ENCODE measurements around the gene MSMP. TPM values are rescaled to one million over a fixed set of nuclear protein-coding genes. Genes with fewer than 3 reads are reported as not detected.

The MSMP gene
- total and polyA plus RNA-seq, 9 of the 15 experiments (the other 6 are each of a cell fraction or from before 2014, with no cell fraction given), result 0.60 TPM; not detected in 8

DNA sequence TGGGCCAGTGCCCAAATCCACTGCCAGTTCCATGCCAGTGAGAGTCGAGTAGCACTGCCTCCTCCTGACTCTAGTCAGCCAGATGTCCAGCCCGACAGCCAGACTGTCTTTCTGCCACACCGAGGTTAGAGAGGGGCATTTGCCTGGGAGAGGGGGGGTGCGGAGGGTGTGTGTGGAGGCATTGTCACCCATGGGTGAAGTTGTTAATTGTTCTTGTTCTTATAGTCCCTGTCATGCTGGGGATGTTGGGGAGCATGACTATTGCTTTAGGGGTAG is 3.9 kb downstream of the MSMP start (continued):
- TF ChIP-seq, protein P1, sequence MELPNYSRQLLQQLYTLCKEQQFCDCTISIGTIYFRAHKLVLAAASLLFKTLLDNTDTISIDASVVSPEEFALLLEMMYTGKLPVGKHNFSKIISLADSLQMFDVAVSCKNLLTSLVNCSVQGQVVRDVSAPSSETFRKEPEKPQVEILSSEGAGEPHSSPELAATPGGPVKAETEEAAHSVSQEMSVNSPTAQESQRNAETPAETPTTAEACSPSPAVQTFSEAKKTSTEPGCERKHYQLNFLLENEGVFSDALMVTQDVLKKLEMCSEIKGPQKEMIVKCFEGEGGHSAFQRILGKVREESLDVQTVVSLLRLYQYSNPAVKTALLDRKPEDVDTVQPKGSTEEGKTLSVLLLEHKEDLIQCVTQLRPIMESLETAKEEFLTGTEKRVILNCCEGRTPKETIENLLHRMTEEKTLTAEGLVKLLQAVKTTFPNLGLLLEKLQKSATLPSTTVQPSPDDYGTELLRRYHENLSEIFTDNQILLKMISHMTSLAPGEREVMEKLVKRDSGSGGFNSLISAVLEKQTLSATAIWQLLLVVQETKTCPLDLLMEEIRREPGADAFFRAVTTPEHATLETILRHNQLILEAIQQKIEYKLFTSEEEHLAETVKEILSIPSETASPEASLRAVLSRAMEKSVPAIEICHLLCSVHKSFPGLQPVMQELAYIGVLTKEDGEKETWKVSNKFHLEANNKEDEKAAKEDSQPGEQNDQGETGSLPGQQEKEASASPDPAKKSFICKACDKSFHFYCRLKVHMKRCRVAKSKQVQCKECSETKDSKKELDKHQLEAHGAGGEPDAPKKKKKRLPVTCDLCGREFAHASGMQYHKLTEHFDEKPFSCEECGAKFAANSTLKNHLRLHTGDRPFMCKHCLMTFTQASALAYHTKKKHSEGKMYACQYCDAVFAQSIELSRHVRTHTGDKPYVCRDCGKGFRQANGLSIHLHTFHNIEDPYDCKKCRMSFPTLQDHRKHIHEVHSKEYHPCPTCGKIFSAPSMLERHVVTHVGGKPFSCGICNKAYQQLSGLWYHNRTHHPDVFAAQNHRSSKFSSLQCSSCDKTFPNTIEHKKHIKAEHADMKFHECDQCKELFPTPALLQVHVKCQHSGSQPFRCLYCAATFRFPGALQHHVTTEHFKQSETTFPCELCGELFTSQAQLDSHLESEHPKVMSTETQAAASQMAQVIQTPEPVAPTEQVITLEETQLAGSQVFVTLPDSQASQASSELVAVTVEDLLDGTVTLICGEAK (IDR thresholded peaks at IDR 0.05), result no peak
- TF ChIP-seq, protein P1 (CRISPR knock-in tag; IDR thresholded peaks at IDR 0.05), result no peak
- no peak for TF ChIP-seq POLR2AphosphoS2 (IDR thresholded peaks at IDR 0.05; ENCODE audit: low read length)

Data from K562 (cell line).